GM12872 (cell line): ENCODE results near the gene LSM3.

Experiments
- CTCF ChIP-seq: IDR thresholded peaks from 3 replicates; pipeline ENCODE4 v1.5.1; 2011; ENCODE audit warnings: low read depth, mild to moderate bottlenecking, low read length, moderate library complexity; ENCODE audit not compliant: insufficient read depth

Gene LSM3

GRCh38 chr3:14172496-14172895, 6.1 kb upstream of the LSM3 start:
- TF ChIP-seq CTCF: no peak

- TF ChIP-seq CTCF: no peak
Measured at GRCh38 chr3:14174483-14174882, 4.1 kb upstream of the LSM3 start.

GRCh38 chr3:14175383-14176037, 3.1 kb upstream of the LSM3 start:
- TF ChIP-seq CTCF: no peak

GRCh38 chr3:14177580-14178246, 904 bp upstream of the LSM3 start:
- TF ChIP-seq CTCF: no peak

GRCh38 chr3:14179114-14179465, 473 bp downstream of the LSM3 start:
- TF ChIP-seq CTCF: no peak

- TF ChIP-seq CTCF: no peak
Measured at GRCh38 chr3:14179795-14180194, 1.2 kb downstream of the LSM3 start.

- TF ChIP-seq CTCF: no peak
Measured at GRCh38 chr3:14181253-14181652, 2.6 kb downstream of the LSM3 start.
